Fibroblast of villous mesenchyme (primary cell): ENCODE results near the gene LYPD8. TPM values are rescaled to one million over a fixed set of nuclear protein-coding genes. Genes with fewer than 3 reads are reported as not detected.

Experiments
- DNase-seq: peaks from one replicate; pipeline ENCODE4 v3.0.0-alpha.2; 2010; ENCODE audit warnings: low read depth
- H3K4me3 ChIP-seq: 2 replicates; pipeline ENCODE4 v1.5.1; 2011; ENCODE audit warnings: low read depth, mild to moderate bottlenecking, low read length
- total RNA-seq: library from RNA; depleted of rRNA; stranded (reverse); fragments of >200 nt; gene quantifications from 2 replicates; pipeline ENCODE4 v1.2.3, GENCODE V29; 2012
- TF ChIP-seq, protein P1 (sequence below): IDR thresholded peaks from 2 replicates; pipeline ENCODE4 v1.5.1; 2012; ENCODE audit warnings: low read depth, mild to moderate bottlenecking, low read length; ENCODE audit not compliant: insufficient read depth

LYPD8 gene
- total RNA-seq, 1 donor = not detected

DNA sequence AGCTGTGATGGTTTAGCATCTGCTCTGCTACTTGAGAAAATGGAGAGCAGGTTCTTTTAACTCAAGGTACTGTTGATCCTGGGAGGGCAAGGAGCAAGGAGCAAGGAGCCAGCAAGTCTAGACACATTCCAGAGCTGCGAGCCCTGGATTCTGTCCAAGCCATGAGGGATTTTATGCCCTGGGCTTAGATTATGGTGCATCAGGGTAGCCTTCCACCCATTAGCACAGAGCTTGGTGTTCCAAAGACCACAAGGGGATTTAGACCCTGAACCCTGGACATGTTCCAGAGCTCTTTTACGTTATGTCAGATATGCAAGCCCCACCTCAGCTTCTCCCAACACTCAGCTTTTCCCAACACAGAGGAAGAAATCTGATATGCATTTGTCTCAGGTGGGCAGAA, 51.0 kb downstream of the LYPD8 start:
- no peak overlapping the region for H3K4me3 ChIP-seq
- TF ChIP-seq, protein P1, sequence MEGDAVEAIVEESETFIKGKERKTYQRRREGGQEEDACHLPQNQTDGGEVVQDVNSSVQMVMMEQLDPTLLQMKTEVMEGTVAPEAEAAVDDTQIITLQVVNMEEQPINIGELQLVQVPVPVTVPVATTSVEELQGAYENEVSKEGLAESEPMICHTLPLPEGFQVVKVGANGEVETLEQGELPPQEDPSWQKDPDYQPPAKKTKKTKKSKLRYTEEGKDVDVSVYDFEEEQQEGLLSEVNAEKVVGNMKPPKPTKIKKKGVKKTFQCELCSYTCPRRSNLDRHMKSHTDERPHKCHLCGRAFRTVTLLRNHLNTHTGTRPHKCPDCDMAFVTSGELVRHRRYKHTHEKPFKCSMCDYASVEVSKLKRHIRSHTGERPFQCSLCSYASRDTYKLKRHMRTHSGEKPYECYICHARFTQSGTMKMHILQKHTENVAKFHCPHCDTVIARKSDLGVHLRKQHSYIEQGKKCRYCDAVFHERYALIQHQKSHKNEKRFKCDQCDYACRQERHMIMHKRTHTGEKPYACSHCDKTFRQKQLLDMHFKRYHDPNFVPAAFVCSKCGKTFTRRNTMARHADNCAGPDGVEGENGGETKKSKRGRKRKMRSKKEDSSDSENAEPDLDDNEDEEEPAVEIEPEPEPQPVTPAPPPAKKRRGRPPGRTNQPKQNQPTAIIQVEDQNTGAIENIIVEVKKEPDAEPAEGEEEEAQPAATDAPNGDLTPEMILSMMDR = no peak
- no peak for DNase-seq

DNA sequence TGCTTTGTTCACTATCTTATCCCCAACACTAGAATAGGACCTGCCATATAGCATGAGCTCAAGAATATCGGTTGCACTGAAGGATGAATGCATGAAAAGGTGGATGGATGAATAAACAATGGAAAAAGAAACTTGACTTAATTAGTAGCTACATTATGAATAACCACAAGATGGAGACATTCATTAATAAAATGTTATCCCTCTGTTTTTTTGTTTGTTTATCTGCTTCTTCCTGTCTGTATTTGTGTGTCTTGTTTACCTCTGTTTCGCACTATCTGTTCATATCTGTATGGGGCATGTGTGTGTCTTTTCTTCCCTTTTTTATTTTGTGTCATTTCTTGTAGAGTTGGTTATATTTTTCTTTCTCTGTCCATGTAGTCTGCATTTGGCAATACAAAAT, 51.9 kb downstream of the LYPD8 start:
- DNase-seq = no peak
- TF ChIP-seq, protein P1 = no peak
- no peak overlapping the region for H3K4me3 ChIP-seq

DNA sequence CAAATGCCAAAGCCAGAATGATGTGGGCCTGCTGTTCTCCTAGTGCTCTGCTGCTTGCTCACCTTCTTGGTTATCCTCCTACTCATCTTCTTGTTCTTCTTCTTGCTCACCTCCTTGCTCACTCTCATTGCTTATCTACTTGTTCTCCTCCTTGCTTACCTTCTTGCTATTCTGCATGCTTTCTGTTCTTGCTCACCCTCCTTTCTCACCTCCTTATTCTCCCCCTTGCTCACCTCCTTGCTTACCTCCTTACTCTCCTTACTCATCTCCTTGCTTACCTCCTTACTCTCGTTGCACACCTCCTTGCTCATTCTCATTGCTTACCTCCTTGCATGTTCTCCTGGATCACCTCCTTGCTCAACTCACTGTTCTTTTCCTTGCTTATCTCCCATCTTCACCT, 52.8 kb downstream of the LYPD8 start, which contains the start of gene OR14I1:
OR14I1 (minus strand) TSS at position 53 of the 400 bp plus-strand sequence.
- no peak for DNase-seq
- TF ChIP-seq, protein P1 = no peak
- H3K4me3 ChIP-seq = no peak within 1 kb of the TSS

DNA sequence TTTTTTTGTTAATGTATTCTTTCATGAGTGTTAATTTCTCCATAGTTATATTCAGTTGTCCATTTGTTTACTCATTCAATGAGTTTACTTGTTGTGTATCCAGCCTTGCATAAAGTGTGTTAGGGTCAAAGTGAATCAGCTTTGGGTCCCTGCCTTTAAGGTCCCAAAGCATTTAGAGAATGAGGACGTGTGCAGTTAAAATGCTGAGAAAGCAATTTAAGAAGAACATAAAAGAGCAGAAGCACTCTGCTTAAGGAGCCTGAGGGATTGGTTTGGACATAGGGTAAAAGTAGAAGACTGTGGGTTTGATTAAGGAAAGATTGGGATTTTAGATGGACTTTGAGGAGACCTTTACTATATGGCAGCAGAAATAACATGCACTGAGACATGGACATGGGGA, 56.5 kb downstream of the LYPD8 start:
- TF ChIP-seq, protein P1 = no peak
- H3K4me3 ChIP-seq = no peak overlapping the region
- DNase-seq = no peak

DNA sequence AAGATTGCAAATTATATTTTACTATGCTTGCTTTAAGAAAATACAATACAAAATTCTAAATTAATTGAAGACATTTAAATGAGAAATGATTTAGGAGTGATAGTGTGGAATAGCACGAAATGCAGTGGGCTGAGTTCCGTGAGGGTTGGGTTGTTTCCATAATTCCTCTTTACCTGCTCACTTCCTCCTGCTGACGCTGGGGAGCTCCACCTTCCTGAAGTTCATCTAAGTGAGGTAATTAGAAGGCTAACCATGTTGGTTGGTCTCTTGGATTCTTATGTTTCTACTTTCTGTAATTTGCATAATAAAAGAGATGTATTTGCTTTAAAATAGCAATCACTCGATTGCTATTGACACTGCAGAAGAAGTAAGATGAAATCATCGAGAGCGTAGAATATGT, 57.7 kb downstream of the LYPD8 start:
- TF ChIP-seq, protein P1 = no peak
- no peak overlapping the region for H3K4me3 ChIP-seq
- no peak for DNase-seq

DNA sequence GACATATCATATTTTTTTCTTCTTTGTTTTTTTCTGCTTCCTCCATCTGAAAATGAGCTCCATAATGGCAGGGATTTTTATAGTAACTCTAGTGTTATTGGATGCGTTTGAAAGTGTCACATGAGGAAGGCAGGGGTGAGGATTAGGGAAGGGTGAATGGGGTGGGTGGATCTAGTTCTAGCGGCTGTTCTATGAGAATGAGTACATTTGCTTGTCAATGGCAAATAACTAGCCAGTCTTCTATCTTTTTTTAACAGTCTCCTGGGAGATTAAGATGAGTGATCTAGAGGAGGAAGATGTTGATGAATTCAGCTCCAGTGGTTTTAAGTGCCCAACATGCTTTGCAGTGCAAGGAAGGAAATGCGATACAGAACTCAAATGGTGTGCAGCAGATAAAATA, 58.8 kb downstream of the LYPD8 start:
- no peak for DNase-seq
- TF ChIP-seq, protein P1 = no peak
- H3K4me3 ChIP-seq = no peak overlapping the region

DNA sequence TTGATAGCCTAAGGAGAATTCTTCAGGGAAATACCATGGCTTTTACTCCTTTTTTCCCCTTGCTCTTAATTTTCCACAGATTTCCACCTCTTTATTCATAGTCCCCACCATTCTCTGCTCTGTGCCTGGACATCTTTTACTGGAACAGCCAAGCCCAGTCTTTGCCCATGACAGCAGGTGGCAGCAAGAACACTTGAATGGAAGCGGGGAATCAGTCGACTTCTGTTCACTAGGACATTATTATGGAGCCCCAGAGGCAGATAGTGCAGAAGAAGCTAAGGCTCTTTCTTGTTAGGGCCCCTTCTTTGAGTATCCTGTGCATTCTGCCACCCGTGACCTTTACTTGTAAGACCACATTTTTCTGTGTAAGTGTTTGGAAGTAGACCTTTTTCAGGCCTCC, 59.3 kb downstream of the LYPD8 start:
- TF ChIP-seq, protein P1 = no peak
- H3K4me3 ChIP-seq = no peak overlapping the region
- DNase-seq = no peak
